K562 (cell line): ENCODE data around the gene CCDC158. TPM values are rescaled to one million over a fixed set of nuclear protein-coding genes. Genes with fewer than 3 reads are reported as not detected.

ENCODE experiments used
- ATAC-seq: fragments of 200-7000 bp; cut with Tn5 transposase; 3 replicates; pipeline ENCODE4 v1.9.1; 2020; ENCODE audit warnings: moderate library complexity
- BruUV-seq: library from RNA; stranded (reverse); fragments of 400-500 nt; replicated peaks from 2 replicates; lab custom pipeline; 2021; lab: Mats Ljungman, UMichigan
- CTCF ChIA-PET: fragments of 300-600 bp; formaldehyde crosslinking; extraction: SDS; loops from one replicate; lab custom pipeline; 2021; ENCODE audit warnings: low intra/inter-chr PET ratio; lab: Yijun Ruan, JAX
- POLR2A ChIA-PET: fragments of 300-600, 350-650 bp; sonication (Branson Sonifier 250); formaldehyde crosslinking; extraction: SDS; loops from one replicate; lab custom pipeline; 2021; ENCODE audit warnings: antibody characterized with exemption, inconsistent platforms; lab: Yijun Ruan, JAX
- DNase-seq, 4 experiments: peaks; one replicate each; pipeline versions ENCODE4 v3.0.0 to v3.0.0-alpha.2; 2011 to 2018; ENCODE audit warnings: low spot score in 3 of 4, mixed read lengths in 3 of 4; ENCODE audit errors: extremely low read depth in 1 of 4
- FAIRE-seq: peaks from 2 replicates; lab custom pipeline; 2011; peaks lifted over from hg19 to GRCh38; lab: Jason Lieb, UNC
- H2AFZ ChIP-seq: 2 replicates; pipeline ENCODE4 v1.6.0; 2011; ENCODE audit warnings: low read depth, low read length, control low read depth, inconsistent platforms
- H3K27ac ChIP-seq: fragments of 200-600 bp; 3 replicates; pipeline ENCODE4 v1.8.0; 2011; ENCODE audit warnings: low read depth, mild to moderate bottlenecking, control low read depth, inconsistent platforms, low read length, moderate library complexity, mixed read lengths; ENCODE audit errors: extremely low read depth
- H3K27me3 ChIP-seq, 2 experiments: fragments of 300-600 bp in 1 of 2; 2 replicates in 1 of 2; 3 replicates in 1 of 2; pipeline versions ENCODE4 v1.6.0 to v1.8.0; 2011; ENCODE audit warnings: inconsistent platforms in 2 of 2, low read length in 2 of 2, mild to moderate bottlenecking in 1 of 2, mixed read lengths in 1 of 2, moderate library complexity in 1 of 2; ENCODE audit not compliant: control insufficient read depth in 2 of 2, insufficient read depth in 2 of 2
- H3K36me3 ChIP-seq: fragments of 300-600 bp; 3 replicates; pipeline ENCODE4 v1.8.0; 2011; ENCODE audit warnings: mild to moderate bottlenecking, low read length, inconsistent platforms; ENCODE audit not compliant: control insufficient read depth, insufficient read depth
- H3K4me1 ChIP-seq, 2 experiments: fragments of 200-600 bp in 1 of 2; replicated peaks in 1 of 2; 2 replicates in 1 of 2; 3 replicates in 1 of 2; pipeline versions ENCODE4 v1.5.1 to v1.8.0; 2011; ENCODE audit warnings: inconsistent platforms in 2 of 2, low read length in 2 of 2, mild to moderate bottlenecking in 1 of 2, mixed read lengths in 1 of 2, moderate library complexity in 1 of 2; ENCODE audit not compliant: control insufficient read depth in 2 of 2, insufficient read depth in 2 of 2
- H3K4me2 ChIP-seq: 2 replicates; pipeline ENCODE4 v1.6.1; 2011; ENCODE audit warnings: low read length, control low read depth, inconsistent platforms, mixed read lengths; ENCODE audit not compliant: insufficient read depth
- H3K4me3 ChIP-seq: fragments of 200-600 bp; sonication (generic), shearing (Covaris generic); 2 replicates; pipeline ENCODE4 v1.5.1; 2016; ENCODE audit warnings: control low read depth, inconsistent platforms
- H3K79me2 ChIP-seq: fragments of 200-600 bp; 3 replicates; pipeline ENCODE4 v1.8.0; 2011; ENCODE audit warnings: low read length, inconsistent platforms; ENCODE audit not compliant: control insufficient read depth, insufficient read depth
- H3K9ac ChIP-seq, 2 experiments: 2 replicates each; pipeline versions ENCODE4 v1.6.0 to v1.6.1; 2011; ENCODE audit warnings: low read depth in 2 of 2, low read length in 2 of 2, control low read depth in 1 of 2, inconsistent platforms in 1 of 2, mild to moderate bottlenecking in 1 of 2, mixed read lengths in 1 of 2; ENCODE audit not compliant: insufficient read depth in 1 of 2
- H3K9me1 ChIP-seq: one replicate; pipeline ENCODE4 v1.6.0; 2011; ENCODE audit warnings: inconsistent platforms, mild to moderate bottlenecking, low read length, moderate library complexity; ENCODE audit not compliant: control insufficient read depth, insufficient read depth
- H3K9me3 ChIP-seq: replicated peaks from 2 replicates; pipeline ENCODE4 v1.5.1; 2011; ENCODE audit warnings: low read depth, low read length, inconsistent platforms; ENCODE audit not compliant: control insufficient read depth, insufficient read depth
- H4K20me1 ChIP-seq: replicated peaks from 2 replicates; pipeline ENCODE4 v1.6.1; 2011; ENCODE audit warnings: low read length, inconsistent platforms, mixed read lengths; ENCODE audit not compliant: control insufficient read depth, insufficient read depth
- CEBPB ChIP-seq: fragments of 450-650 bp; IDR thresholded peaks from 2 replicates; pipeline ENCODE4 v1.6.1; 2016; ENCODE audit warnings: missing genetic modification characterization, missing compliant biosample characterization
- CREB1 ChIP-seq, 2 experiments: sonication (generic) in 1 of 2; formaldehyde crosslinking in 1 of 2; IDR thresholded peaks; 2 replicates each; pipeline versions ENCODE4 v1.6.1 to v1.8.0; 2012 to 2022; ENCODE audit warnings: inconsistent platforms in 1 of 2, mild to moderate bottlenecking in 1 of 2, missing genetic modification reagents in 1 of 2, moderate library complexity in 1 of 2
- XRCC3 ChIP-seq: fragments of 450-650 bp; IDR thresholded peaks from 2 replicates; pipeline ENCODE4 v1.6.1; 2017; ENCODE audit warnings: mild to moderate bottlenecking, moderate library complexity
- ZNF224 ChIP-seq: sonication (generic); formaldehyde crosslinking; IDR thresholded peaks from 2 replicates; pipeline ENCODE4 v1.8.0; 2022; ENCODE audit warnings: mild to moderate bottlenecking, missing genetic modification reagents
- ZNF668 ChIP-seq: fragments of 250-450 bp; sonication (Bioruptor Pico); IDR thresholded peaks from 2 replicates; pipeline ENCODE4 v1.8.0; 2022; ENCODE audit warnings: mild to moderate bottlenecking, inconsistent platforms
- WGBS: fragments of 100-300 bp; shearing (Covaris generic); methylation state at CpG from one replicate; pipeline ENCODE4 v1.1.6; 2016; ENCODE audit warnings: low coverage, mixed read lengths; ENCODE audit not compliant: insufficient coverage; ENCODE audit errors: missing lambda C conversion rate; 5-methylcytosine and 5-hydroxymethylcytosine counted together
- in situ Hi-C: fragments of 300-500 bp; cut with MboI; formaldehyde crosslinking; loops from 4 replicates; pipeline ENCODE4 v1.15.0; 2018; ENCODE audit warnings: inconsistent platforms, mixed read lengths
- intact Hi-C: fragments of 100-400 bp; cut with micrococcal nuclease; formaldehyde crosslinking; loops from 2 replicates; pipeline ENCODE4 v1.14.2; 2022
- polyA plus RNA-seq, 8 experiments: library from polyadenylated mRNA; depleted of rRNA in 4 of 8; stranded (reverse) in 5 of 8; unstranded in 3 of 8; fragments of >200 nt; fragmentation: Nextera tagmentation in 2 of 8; fragmentation: Illumina TruSeq in 1 of 8; extraction: Ambion mirVana in 2 of 8; extraction: Trizol in 1 of 8; gene quantifications; 2 replicates each; pipeline versions ENCODE4 v1.2.1 to v1.2.3, GENCODE V29; 2011 to 2014; ENCODE audit warnings: inconsistent platforms in 1 of 8, missing spikeins in 1 of 8
- total RNA-seq, 7 experiments: library from RNA; depleted of rRNA in 6 of 7; stranded (reverse); fragments of >200 nt in 6 of 7; fragmentation: Illumina TruSeq in 2 of 7; extraction: Trizol in 2 of 7; gene quantifications; 2 replicates each; pipeline versions ENCODE4 v1.2.1 to v1.2.3, GENCODE V29; 2011 to 2021; ENCODE audit warnings: low replicate concordance in 1 of 7
- TF ChIP-seq, protein P1 (sequence below): fragments of 450-650 bp; IDR thresholded peaks from 2 replicates; pipeline ENCODE4 v1.6.1; 2018; ENCODE audit not compliant: partially characterized antibody
- TF ChIP-seq, protein P2 (sequence below): sonication (generic); formaldehyde crosslinking; IDR thresholded peaks from 2 replicates; pipeline ENCODE4 v1.8.1; 2022; ENCODE audit warnings: missing genetic modification reagents

The CCDC158 gene
- total and polyA plus RNA-seq, 9 of the 15 experiments (the other 6 are each of a cell fraction or from before 2014, with no cell fraction given), result not detected

DNA sequence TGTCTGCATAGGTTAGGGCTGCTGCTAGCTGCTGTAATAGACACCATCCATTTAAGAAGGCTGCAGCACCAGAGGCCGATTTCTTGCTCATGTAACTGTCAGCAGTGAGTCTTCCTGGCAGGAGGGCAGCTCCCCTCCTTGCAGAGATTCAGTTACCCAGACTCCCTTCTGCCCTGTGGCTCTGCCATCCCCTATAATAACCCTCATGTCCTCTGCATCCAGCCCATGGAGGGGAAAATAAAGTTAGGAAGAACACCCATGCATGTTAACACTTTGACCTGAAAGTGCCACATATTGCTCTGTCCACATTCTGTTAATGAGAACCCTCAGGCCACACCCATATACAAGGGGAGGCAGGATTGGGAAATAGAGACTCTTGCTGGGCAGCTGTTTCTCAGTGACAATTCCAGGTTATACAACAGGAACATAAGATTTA lies 109.0 kb downstream of the CCDC158 start:
- H3K4me3 ChIP-seq, result no peak overlapping the region
- H4K20me1 ChIP-seq, result no peaks in the 10 kb centered on the region
- no peak overlapping the region for H3K27ac ChIP-seq
- ATAC-seq (peak; percentile 40; the same call in 1 of the 3 replicates), FAIRE-seq (no peak)
- 0% methylated on average over 1 of the region's 1 CpG for WGBS
- intact Hi-C loops, result no loop called here
- peaks cover 6 to 8% of the 10 kb centered on the region in 2 experiments; a peak in 4 of 5 replicates for H3K4me1 ChIP-seq
- TF ChIP-seq CEBPB (tag) (peak; percentile 70), XRCC3 (no peak)
- TF ChIP-seq, all 486 proteins: peak for 1
- no peaks in the 10 kb centered on the region for H3K79me2 ChIP-seq
- ChIA-PET CTCF (no interaction called here), POLR2A (no interaction called here)
- no peaks in the 10 kb centered on the region for H3K27me3 ChIP-seq
- H3K9me3 ChIP-seq, result no peaks in the 10 kb centered on the region; the same call in 1 of the 2 replicates
- H3K9me1 ChIP-seq, result no peaks in the 10 kb centered on the region
- H3K36me3 ChIP-seq, result no peaks in the 10 kb centered on the region
- no peak overlapping the region for H3K9ac ChIP-seq
- in situ Hi-C loops, result no loop called here
- no peak overlapping the region for H2AFZ ChIP-seq
- no peak for DNase-seq
- no TSS peak for BruUV-seq
- no peak overlapping the region for H3K4me2 ChIP-seq

DNA sequence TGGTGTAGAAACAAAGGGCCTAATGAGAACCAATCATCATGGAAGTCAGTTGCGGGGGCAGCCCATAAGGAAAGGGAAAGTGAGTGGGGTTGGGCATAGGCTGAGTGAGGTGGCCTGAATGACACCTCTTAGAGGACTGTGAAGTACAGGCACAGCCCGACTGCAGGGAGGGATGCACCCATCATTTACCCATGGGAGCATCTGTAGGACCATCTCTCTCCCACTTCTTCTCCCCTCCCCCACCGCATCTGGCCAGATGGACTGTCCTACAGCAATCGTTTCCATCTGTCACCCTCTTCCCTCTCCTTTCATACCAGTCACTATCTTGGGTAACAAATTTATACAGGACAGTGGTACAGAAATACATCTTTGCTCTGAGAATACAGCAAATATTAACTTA lies 110.3 kb downstream of the CCDC158 start:
- no peak for DNase-seq
- Histone ChIP-seq H3K79me2 (no peaks in the 10 kb centered on the region), H3K27ac (no peak overlapping the region), H4K20me1 (no peaks in the 10 kb centered on the region), H3K36me3 (no peaks in the 10 kb centered on the region), H2AFZ (no peak overlapping the region), H3K4me1 (peaks cover 6 to 17% of the 10 kb centered on the region in 2 experiments; a peak in 4 of 5 replicates), H3K4me2 (no peak overlapping the region), H3K4me3 (no peak overlapping the region), H3K9ac (no peak overlapping the region), H3K9me1 (no peaks in the 10 kb centered on the region), H3K9me3 (no peaks in the 10 kb centered on the region), H3K27me3 (no peaks in the 10 kb centered on the region)
- ChIA-PET CTCF (no interaction called here), POLR2A (interaction anchor here (1.0 kb wide), 1 partner anchor 9 kb away, joined by 4 read pairs; no protein-coding TSS in a partner anchor)
- intact Hi-C loops (no loop called here), in situ Hi-C loops (no loop called here)
- no peak for FAIRE-seq
- no peak for ATAC-seq
- 35% methylated on average over 3 of the region's 4 CpGs for WGBS
- no TSS peak for BruUV-seq
- TF ChIP-seq ZNF668 (no peak), ZNF224 (no peak), CREB1 (IDR thresholded peaks at IDR 0.05) (no peak), CREB1 (CRISPR knock-in tag; IDR thresholded peaks at IDR 0.05) (no peak)
- TF ChIP-seq, protein P1, sequence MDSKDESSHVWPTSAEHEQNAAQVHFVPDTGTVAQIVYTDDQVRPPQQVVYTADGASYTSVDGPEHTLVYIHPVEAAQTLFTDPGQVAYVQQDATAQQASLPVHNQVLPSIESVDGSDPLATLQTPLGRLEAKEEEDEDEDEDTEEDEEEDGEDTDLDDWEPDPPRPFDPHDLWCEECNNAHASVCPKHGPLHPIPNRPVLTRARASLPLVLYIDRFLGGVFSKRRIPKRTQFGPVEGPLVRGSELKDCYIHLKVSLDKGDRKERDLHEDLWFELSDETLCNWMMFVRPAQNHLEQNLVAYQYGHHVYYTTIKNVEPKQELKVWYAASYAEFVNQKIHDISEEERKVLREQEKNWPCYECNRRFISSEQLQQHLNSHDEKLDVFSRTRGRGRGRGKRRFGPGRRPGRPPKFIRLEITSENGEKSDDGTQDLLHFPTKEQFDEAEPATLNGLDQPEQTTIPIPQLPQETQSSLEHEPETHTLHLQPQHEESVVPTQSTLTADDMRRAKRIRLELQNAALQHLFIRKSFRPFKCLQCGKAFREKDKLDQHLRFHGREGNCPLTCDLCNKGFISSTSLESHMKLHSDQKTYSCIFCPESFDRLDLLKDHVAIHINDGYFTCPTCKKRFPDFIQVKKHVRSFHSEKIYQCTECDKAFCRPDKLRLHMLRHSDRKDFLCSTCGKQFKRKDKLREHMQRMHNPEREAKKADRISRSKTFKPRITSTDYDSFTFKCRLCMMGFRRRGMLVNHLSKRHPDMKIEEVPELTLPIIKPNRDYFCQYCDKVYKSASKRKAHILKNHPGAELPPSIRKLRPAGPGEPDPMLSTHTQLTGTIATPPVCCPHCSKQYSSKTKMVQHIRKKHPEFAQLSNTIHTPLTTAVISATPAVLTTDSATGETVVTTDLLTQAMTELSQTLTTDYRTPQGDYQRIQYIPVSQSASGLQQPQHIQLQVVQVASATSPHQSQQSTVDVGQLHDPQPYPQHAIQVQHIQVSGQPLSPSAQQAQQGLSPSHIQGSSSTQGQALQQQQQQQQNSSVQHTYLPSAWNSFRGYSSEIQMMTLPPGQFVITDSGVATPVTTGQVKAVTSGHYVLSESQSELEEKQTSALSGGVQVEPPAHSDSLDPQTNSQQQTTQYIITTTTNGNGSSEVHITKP, result peak; percentile 44
- TF ChIP-seq, protein P2, sequence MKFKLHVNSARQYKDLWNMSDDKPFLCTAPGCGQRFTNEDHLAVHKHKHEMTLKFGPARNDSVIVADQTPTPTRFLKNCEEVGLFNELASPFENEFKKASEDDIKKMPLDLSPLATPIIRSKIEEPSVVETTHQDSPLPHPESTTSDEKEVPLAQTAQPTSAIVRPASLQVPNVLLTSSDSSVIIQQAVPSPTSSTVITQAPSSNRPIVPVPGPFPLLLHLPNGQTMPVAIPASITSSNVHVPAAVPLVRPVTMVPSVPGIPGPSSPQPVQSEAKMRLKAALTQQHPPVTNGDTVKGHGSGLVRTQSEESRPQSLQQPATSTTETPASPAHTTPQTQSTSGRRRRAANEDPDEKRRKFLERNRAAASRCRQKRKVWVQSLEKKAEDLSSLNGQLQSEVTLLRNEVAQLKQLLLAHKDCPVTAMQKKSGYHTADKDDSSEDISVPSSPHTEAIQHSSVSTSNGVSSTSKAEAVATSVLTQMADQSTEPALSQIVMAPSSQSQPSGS, result no peak
